Measurements from ENCODE around the gene ADGRG7.
"Not testable (repeated sequence)": the region's sequence is repeated elsewhere in the genome, so short reads cannot be mapped to it uniquely, and the experiment has no call there.

The ADGRG7 gene

DNA sequence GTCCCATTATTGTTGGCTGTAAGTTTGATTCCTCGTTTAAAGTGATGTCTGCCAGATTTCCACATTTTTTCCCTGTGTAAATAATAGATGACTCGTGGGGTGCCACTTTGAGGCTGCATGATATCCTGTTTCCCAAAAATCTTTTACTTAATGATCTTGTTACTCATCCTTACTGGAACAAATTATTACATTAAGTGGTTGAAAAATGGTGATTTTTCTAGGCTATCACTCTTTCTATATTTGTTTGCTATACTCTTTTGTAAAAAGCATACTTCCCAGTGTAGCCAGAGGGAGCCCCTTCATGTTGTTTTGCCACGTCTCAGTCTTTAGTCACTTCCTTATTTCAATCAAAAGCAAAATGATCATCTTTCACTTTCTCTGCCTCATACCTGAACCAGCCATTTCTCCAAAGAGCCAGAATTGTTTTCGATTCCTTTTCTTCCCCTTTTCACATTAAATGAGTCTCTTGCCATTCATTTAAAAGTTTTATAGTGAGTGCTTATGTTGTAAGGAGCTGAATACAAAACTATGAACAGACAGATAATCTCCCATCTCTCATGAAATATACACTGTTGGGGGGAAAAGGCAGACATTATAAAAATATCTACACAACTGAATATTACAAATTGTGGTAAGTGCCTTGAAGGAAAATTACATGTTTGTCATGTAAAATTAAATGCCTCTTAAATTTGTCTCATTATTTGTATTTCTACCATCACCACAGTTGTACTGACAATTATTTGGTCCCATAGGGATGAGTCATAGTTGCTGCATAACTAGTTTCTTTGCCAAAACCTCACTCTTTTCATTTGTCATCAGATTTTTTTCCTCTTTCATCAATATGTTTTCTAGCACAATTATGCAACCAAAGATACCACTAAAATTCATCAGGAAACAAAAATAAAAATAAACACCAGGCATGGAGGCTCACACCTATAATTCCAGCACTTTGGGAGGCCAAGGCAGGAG is 41.5 kb downstream of the ADGRG7 start:
- no peak for DNase-seq

DNA sequence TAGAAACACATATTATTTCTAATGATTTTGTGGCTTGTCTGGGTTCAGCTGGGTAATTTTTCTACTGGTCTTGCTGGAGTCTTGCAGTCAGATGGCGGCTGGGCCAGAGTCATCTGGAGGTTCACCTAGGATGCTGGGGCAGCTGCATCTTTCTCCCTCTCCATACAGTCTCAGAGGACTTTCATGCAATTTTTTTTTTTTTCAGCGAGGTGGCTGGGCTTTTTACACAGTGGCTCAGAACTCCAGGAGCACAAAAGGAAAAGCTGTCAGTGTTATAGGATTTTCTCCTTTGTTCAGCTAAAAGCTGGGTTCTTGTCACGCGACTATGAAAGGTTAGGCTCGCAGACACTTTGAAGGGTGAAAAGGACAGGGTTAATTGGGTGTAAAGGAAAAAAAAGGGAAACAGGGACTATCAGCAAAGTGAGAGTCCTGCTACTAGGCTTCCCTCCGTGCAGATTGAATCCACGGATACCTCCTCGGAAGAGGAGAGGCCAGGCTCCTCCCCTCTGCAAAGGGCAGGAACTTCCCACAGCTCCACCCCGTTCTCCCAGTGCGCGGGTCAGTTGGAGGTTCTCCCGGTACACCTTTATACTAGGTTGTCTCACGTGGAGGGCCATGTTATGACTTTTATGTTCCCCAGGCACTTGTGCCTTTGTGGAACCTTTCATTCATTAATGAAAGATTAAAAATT is 44.3 kb downstream of the ADGRG7 start:
- DNase-seq = no peak

DNA sequence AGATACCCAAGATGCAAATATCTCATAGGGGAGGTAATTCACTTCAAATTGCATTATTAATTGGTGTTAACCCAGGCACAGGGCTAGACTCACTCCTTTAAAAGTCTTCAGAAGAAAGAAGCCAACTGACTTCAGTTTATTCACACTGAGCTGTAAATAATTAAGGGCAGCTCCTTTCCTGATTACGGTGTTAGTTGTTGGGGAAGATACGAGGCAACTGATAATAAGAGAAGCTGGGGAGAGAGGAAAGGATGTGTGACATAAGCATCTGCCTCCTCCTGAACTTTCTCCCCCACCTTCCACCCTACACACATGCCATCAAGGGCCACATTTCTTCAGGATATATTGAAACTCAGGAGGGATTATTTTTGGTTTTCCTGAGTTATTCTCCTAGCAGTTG is 47.5 kb downstream of the ADGRG7 start:
- DNase-seq = no peak

DNA sequence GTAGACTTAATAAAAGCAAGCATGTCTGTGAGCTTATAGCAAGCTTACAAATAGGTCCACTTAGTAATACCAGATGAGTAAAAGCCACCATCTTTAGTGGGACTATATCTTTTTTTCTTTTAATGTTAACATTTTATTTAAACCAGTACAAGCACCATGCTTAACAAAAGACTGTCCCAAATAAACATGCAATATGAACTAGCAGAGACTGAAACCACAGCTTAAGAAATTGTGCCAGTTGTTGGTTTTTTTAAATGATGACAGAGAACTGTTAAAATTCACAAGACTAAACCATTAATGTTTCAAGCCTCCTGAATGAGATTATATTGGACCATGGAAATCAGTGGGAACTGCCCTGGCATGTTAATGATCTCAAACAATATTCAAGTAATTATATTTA is 51.9 kb downstream of the ADGRG7 start:
- not testable (repeated sequence) for DNase-seq

DNA sequence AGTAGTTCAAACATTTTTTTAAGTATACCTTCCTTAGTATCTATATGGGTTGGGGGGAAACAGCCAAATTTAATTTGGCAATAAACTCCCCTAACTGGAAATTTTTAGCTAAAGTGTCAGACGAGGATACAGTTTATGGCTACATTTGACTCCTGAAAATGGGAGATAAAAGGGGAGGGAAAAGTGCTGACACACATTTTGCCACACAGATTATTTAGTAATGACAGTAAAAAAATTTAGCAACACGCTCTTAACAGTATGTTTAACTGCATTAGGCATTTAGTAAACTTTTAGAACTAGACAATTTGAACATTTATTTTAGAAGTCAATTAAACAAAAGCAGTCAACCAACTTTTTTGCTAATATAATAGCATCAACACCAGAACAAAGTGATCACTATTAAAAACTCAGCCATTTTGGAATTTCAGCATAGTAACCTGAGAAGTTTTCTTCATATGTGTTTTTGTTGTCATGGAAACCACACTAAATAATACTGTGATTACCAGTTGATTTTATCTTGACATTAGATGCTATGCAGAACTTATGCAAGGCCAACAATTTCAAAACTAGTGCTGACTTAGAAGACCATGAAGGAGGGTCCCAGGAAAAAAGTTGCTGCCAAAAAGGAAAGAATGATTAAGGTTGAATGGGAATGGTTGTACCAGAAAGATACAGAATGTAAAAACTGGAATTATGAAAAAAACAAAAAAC is 52.9 kb downstream of the ADGRG7 start:
- no peak for DNase-seq

DNA sequence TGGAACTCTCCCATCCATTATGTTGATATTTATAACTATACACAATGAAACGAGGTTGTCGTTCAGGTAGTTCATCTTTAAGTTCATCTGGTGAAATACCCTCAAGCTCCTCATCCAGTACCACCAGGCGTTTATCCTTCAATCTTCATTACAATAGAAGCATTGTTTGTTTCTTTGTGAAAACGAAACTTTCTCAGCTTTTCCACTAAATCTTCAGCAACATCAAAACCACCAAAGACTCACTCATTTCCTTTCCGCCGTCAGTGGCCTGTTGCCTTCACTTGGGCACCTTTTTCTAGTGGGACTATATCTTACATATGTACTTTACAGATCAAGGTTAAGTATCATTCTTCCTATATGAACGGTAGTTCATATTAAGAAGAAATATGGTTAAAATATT is 55.8 kb downstream of the ADGRG7 start:
- DNase-seq = no peak

DNA sequence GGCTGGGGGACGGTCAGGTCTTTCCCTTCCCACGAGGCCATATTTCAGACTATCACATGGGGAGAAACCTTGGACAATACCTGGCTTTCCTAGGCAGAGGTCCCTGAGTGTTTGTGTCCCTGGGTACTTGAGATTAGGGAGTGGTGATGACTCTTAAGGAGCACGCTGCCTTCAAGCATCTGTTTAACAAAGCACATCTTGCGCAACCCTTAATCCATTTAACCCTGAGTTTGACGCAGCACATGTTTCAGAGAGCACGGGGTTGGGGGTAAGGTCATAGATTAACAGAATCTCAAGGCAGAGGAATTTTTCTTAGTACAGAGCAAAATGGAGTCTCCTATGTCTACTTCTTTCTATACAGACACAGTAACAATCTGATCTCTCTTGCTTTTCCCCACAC is 57.3 kb downstream of the ADGRG7 start:
- DNase-seq = not testable (repeated sequence)

DNA sequence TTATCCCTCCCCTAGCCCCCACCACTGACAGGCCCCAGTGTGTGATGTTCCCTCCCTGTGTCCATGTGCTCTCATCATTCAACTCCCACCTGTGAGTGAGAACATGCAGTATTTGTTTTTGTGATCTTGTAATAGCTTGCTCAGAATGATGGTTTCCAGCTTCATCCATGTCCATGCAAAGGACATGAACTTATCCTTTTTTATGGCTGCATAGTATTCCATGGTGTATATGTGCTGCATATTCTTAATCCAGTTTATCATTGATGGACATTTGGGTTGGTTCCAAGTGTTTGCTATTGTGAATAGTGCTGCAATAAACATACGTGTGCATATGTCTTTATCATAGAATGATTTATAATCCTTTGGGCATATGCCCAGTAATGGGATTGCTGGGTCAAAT is 57.9 kb downstream of the ADGRG7 start:
- DNase-seq = not testable (repeated sequence)

DNA sequence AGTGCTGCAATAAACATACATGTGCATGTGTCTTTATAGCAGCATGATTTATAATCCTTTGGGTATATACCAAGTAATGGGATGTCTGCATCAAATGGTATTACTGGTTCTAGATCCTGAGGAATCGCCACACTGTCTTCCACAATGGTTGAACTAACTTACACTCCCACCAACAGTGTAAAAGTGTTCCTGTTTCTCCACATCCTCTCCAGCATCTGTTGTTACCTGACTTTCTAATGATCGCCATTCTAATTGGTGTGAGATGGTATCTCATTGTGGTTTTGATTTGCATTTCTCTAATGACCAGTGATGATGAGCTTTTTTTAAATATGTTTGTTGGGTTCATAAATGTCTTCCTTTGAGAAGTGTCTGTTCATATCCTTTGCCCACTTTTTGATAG is 61.6 kb downstream of the ADGRG7 start:
- not testable (repeated sequence) for DNase-seq

DNA sequence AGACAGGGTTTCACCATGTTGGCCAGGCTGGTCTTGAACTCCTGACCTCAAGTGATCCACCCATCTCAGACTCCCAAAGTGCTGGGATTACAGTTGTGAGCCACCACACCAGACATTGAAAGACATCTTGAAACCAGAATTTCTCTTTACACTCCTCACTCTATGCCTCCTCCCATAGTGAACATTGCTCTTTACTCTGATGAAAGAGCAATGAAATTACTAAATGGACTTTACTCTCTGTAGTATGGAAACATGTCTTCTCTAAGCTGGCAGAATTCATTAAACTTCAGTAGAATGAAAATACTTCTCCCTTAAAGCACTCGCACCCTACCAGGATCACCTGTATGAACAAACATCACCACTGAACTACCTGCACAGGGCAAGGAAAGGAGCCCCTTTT is 72.1 kb downstream of the ADGRG7 start:
- no peak for DNase-seq

DNA sequence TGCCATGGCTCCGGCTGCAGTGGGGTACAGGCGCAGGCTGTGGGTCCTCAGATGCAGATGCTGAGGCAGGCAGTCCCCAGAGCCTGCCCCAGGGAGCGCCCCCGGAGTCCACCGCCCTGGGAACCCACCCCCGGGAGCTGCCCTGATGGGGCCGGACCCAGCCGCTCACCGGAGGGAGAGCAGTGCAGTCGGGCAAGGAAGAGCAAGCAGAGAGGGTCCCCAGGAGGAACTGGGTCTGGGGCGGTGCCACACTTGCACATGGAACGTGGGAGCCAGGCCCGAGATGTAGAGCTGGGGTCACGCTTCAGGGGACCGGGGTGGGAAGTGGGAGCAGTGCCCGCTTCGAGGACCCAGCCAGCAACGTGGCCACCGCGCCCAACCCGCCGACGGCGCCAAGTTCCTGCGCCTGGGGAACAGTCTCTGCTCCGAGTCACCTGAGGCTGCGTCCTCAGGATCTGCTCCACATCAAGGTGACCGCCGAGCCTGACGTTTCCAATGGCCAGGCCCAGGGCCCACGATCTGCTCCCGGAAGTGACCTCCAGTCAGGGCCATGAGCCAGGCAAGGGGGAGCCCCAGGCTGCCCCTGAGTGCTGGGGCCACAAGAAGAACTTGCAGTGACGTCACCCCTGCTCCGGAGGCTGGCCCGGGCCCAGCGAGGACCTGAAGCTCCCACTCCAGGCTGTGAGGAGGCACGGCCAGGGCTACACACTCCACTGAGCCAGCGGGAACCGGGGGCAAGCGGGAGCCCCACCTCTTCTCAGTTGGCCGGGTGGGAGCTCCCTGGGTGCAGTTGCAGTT is 72.9 kb downstream of the ADGRG7 start:
- DNase-seq = no peak

DNA sequence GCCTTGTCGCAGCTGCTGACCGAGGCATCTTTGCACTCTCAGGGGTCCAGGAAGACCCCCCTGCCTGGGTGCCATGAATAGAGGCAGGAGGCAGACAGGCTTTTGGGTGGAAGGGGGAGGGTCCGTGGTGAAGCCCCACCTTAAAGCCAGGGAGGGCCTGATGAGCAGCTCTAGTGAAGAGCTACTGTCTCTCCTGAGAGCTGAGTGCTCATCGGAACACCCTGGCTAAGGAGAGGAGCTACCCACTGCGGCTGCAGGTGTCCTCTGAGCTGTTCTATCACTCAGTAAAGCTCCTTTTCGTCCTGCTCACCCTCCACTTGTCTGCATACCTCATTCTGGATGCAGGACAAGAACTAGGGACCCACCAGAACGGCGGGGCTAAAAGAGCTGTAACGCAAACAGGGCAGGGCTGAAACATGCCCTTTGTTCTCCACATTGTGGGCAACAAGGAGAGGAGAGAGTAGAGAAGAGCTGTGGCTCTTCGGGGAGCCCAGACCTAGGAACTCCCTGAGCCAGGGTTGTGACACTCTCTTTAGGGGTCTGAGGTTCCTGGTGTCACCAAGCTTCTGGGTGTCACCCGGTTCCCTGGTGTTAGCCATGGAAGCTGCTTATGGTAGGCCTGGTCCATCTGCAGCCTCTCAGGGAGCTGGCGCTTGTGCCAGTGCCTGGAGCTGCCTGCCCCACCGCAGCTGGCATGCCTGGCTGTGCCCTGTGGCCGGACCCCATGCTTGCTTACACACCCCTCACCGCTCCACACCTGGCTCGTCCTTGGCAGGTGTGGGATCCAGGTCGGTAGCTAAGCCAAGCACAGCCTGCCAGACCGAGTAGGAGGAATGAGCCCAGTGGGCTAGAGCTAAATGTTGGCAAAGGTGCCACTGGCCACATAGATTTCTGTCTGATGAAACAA is 73.7 kb downstream of the ADGRG7 start:
- no peak for DNase-seq

DNA sequence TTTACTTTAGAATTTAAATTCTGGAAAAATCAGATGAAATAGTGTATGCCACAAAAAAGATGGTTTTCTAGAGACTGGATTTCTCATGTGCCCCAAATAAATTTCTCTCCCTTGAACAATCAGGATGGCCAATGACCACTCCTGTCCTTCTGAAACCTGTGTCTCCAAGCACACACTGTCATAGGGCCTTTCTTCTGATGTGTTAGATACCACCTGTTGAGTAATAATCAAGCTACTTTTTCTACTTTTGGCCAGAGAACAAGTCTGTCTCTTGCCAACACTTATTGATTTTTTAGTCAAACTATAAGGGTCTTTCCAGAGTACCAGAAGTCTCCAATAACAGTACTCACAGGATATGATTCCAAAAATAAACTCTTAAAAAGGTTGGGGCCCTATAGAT is 83.8 kb downstream of the ADGRG7 start:
- DNase-seq = no peak

DNA sequence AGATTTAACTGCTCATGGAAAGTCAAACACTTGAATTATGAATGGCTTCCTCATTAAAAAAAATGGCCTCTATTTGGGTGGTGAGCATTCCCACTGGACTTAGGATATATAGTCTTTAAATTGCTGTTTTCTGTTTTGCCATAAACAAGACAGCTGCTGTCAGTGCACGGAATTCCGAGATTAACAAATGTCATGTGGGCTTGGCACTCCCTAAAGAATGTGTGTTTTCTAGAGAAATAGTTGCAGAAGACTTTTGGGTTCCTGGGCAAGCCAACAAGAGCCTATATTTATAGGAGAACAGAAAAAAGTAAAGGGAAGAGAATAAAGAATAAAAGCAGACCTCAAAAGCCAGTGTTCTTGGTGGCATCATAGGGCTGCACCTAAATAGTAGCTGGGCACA is 86.3 kb downstream of the ADGRG7 start:
- DNase-seq = no peak

DNA sequence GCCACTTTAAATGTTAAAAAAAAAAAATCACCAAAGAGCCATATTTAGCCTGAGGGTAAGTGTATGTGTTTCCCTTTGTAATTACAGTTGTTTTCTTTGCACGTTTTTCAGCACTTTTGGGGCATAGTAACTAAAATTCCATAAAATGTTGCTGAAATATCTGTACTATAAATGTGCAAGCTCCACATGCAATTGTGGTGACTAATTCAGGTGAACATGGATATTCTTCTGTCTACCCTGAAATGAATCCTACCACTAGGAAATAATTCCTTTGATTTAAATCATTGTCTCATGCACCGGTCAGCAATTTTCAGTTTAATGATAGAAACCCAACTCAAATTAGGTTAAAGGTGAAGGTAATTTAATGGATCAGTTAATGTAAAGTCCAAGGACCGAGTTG is 86.8 kb downstream of the ADGRG7 start:
- DNase-seq = no peak

DNA sequence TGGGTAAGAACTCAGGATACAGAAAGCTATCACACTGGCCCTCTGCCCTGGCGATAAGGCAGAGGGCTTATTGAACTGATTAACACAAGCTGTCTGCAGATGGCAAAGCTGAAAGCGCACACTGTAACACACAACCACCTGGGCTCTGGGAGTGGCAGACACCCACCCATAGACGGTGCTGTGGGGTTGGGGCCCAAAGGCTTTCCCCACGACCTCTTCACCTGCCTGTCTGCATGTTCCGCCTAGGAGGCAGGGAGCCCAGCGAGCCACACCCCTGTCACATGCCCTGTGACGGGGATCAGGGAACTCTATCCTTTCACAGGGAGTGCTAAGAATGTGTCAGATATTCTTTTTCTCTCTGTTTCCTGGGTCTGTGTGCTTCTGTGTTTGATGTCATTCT is 87.8 kb downstream of the ADGRG7 start:
- no peak for DNase-seq

DNA sequence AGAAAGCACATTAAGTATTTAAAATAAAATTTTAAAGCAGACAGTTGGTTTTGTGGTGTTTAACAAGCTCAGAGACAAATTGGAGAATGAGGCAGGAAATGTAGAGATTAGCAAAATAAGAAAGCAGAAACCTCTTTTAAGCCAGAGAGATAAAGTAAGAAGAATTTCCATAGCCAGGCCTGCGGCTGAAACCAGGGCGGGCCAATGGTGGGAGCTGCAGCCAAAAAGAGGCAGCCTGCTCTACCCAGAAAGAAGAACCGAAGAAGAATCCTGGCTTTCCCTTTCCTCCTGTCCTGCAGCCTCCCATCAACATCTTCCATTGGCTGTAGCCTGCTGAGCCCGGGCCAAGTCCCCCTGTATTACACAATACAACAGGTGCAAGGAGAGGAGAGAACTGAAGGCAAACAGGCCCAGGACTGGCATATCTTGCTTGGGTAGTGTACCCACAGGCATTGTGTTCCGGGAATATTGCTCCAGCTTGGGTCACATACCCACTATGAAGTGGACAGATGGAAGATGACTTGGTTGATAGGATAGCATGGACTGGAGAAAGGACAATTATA is 88.4 kb downstream of the ADGRG7 start:
- DNase-seq = no peak

DNA sequence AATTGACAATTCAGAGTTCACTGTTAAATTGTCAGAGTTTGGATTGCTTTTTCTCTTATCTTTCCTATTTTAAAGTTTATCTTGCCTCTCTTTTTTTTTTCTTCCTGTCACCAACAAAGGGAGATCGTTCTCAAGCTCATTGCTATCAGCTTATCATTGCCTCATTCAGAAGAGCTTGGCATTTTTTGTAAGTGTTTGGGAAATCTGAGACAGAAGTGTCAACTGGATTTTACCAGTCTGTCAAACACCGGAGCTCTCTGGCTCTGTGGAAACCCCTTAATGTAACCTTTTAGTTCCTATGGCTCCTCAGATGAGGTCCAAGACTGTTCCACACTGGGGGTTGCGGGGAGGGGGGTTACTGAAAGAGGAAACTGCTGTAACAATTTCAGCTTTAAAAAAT is 89.3 kb downstream of the ADGRG7 start:
- DNase-seq = no peak

DNA sequence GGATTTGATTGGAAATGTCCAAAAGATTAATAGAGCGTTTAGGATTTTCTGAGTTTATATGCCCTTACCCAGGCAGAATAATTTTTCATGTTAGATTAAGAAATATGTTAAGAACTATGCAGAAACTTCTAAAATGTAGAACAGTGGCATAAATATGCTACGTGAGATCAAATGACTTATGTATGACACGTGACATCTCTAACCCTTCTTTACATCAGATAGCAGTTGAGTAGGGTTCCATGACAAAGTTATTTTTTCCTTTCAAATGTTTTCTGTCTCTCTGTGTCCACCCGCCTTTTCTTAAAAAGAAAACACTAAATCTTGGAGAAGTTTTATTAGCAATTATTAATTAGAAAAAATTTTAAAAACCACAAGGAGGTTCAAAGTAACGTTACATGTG is 91.3 kb downstream of the ADGRG7 start:
- DNase-seq = no peak

DNA sequence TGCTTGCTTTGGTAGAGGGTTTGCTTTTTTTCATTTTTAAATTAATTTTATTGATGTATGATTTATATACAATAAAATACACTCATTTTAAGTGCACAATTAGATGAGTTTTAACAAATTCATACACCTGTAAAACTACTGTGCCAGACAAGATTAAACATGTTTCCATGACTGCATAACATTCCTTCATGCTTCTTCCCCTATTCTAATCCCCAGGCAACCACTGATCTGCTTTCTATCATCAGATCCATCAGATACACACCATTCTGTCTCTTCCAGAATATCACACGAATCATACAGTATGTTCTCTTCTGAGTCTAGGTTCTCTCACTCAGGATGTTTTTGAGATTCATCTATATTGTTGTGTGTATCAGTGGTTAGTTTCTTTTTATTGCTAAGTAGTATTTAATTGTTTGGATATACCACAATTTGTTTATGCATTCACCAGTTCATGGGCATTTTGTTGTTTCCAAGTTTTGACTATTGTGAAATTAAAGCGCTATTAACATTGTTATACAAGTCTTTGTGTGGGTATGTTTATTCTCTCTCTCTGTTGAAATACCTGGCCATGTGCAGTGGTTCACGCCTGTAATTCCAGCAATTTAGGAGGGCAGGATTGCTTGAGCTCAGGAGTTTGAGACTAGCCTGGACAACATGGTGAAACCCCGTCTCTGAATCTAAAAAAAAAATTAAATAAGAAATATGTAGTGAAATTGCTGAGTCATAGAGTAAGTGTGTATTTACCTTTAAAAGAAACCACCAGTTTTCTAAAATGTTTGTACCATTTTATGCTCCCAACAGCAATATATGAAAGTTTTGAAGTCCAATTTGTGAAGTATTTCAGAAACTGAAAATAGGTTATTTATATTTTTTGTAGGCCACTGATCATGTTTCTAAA is 92.9 kb downstream of the ADGRG7 start:
- no peak for DNase-seq
